Stimulated activated CD4-positive, alpha-beta T cell treated with anti-CD3 and anti-CD28 coated beads, Interleukin-1b, Interleukin-23, amount 100 ng/mL, for 1 hour (primary cell): Measurements from ENCODE around the gene IL17RD.
A peak's percentile ranks its signal among the peaks of the same experiment; 100 is the strongest.

Experiments used
- DNase-seq, 2 donors: peaks; one replicate each; pipeline ENCODE4 v3.0.0-alpha.2; 2020; ENCODE audit warnings: low read depth in 2 of 2

The IL17RD gene

DNA sequence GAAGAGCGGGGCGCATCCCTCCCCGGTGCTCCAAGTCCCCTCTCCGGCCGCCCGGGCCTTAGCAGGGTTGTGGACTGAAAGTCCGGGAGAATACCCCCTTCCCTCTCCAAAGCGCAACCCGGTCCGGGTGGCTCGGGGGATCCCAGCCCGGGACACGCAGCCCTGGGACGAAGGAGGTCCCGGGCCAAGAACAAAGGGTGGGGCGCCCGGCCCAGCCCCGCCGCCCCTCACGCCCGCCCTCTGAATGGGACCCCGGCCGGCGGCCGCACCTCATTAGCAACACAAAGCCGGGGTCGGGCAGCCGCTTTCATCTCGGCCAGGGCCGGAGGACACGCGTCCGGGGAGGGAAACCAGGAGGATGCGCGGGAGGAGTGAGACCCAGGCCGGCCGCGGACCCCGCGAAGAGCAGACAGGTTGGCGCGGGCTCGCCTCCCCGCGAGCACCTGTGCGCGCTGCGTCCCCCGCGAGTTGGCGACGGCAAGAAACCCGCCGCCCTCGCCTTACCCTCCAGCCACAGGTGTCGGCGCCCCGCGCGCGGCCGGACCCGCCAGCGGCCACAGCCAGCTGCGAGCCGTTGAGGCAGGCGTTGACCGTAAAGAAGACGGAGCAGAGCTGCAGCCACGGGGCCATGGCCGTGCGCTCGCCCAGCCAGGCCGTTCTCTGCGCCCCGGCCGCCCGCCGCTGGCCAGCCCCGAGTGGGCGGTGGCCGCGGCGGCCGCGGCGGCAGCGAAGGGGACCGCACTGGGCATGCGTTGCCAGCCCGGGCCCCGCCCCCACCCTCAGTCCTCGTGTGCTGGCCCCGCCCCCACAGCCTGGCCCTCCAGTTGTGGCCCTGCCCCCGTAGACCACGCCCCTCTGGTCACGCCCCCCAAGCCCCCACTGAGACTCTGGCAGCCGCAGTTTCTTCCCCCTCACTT lies at the start of gene IL17RD:
IL17RD (minus strand) TSS at position 697 of the 917 bp plus-strand sequence; CDS start at position 630, 67 bp downstream.
- no peak for DNase-seq

DNA sequence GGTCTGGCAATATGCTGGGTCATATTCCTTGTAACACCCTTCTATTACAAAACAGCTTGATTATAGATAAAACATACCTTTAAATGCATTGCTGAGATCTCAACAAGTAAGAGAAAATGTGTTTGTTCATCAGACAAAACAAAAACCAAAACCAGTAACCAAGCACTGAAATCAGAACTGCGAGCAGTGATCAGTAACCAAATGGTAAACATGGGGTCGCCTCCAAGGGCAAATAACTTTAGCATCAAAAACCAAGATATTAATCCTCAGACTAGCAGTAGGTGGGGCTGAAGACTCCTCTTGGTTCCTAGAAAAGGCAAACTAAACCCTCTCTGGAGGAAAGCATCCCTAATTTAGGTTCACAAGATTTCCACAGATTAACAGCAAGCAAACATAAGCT lies 41.3 kb upstream of the IL17RD start:
- no peak for DNase-seq

- no peak for DNase-seq
These were observed 34.7 kb upstream of the IL17RD start, which contains the start of gene HESX1 for GRCh38 chr3:57199895-57200297. Gene HESX1 (minus strand): TSS chr3:57199978. CDS start chr3:57199918, 60 bp downstream.

- no peak for DNase-seq
These were observed 29.5 kb upstream of the IL17RD start for GRCh38 chr3:57194641-57195040.

- no peak for DNase-seq
These were observed 26.9 kb upstream of the IL17RD start for GRCh38 chr3:57192028-57192427.

DNA sequence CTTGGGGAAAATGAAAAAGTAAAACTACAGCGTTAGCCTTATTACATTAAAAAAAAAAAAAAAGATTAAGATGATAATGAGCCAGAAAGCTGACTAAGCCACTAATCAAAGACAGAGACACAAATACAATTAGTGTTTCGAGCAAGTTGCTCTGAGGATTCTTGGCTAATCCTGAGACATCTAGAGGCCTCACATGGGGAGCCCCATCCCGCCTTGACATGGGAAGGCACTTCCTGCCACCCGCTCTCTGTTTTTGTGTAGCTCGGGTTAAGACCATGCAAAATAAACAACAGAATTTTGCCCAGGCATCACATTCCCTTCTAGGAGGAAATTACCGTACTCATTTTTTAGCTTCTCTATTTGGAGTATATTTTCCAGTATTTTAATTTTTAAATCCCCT lies 19.4 kb upstream of the IL17RD start:
- no peak for DNase-seq

GRCh38 chr3:57179580-57180410 lies 14.6 kb upstream of the IL17RD start:
- DNase-seq = no peak

GRCh38 chr3:57176045-57176444 lies 10.9 kb upstream of the IL17RD start:
- DNase-seq = no peak

DNA sequence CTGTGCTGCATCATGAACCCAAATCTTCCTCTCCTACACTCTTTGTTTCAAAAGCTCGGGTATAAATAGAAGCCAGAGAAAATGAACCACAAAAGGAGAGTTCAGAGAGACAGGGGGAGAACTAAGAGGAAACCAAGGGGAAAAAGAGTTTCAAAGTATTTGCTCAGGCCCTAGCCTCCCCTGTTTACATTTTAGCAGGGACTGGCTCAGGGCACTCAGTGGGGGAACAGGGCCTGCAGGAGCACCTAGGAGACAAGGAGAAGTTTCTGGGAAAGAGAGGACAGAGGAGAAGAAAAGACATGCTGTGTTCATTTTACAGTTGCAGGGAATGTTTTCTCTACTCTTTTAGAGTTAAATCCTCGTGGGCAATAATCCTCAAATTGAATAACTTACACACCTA lies 8.5 kb upstream of the IL17RD start:
- DNase-seq = no peak

DNA sequence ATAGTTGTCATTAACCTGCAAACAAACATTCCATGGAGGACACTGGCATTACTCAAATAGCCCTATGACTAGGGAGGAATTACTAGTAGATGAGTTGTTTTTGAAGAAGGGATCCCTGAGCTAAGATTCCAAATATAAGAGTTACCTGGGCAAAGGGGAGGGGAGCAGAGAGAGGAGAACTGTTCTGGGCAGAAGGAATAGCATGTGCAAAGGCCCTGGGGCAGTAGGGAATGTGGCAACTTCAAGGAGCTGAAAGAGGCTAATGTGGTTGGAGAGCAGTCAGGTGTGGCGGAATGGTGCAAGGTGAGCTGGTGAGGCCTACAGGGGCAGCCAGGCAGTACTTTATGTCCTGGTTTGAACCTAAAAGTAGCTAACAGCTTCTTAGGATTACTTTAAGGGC lies 5.8 kb upstream of the IL17RD start:
- no peak for DNase-seq

DNA sequence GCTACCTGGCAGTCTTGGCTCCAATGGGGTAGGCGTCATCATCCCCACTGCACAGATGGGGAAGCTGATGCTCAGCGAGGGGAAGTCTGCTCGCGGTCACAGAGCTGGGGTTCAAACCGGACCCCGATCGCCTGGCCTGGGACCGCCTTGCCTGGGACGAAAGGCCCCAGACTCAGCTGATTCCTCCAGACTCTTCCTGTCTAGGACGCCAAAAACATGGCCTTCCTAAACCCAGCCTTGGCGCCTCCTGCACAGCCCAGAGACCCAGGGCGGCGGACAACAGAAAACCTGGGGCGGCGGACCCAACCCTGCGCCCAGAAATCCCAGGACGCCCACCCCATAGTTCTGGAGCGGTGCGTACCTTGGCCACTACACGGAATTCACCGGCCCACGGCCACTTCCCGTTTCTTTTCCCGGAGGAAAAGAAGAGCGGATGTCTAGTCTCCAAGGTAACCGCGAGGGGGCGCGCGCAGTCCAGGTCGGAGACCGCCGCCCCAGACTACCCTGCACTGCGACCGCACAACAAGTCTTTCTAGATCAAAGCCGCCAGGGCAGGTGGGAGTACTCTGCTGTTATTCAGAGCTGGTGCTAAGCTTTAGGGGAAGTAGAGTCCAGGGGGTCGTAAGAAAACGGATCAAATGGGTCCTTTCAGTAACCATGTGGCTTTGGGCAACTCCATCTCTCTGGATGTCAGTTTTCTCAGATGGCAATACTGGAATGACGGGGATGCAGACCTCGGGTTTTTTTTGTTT lies 4.9 kb upstream of the IL17RD start:
- DNase-seq = peak; percentile 18 to 32

DNA sequence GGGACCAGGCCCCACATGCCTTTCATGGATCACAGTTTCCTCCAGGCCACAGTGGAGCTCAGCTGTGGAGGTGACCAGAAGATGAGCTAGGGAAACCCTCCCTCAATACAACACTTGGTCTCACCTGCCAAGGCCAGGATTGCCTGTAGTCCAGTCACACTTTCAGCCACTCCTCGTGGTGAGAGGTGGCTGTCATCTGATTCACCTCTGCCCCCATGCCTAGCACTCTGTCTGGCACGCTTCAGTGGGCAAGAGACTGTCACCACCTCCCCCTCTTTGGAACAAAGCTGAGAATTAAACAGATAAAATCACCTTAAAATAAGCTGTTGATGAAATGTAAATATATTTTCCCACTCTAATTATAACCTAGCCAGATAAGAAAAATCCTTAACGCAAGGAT lies 4.0 kb upstream of the IL17RD start:
- DNase-seq = no peak

DNA sequence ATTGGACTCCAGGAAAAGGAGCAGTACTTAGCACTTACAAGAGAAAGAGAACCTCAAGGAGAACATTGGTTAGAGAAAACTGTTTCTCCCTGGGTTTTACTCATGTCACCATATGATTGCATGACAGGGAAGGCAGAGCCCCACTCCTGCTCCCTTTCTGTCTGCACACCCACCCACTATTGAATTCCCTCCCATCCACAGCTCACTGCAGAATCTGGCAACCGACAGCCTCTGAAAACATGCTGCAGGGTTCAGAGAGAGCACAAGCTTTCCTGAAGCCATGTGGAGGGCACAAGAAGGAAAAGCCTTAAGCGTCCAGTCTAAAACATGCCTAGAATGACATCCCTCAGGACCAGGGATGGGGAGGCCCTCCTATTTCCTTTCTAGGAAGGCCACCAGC lies 3.0 kb upstream of the IL17RD start:
- no peak for DNase-seq

- no peak for DNase-seq
These were observed 1.5 kb upstream of the IL17RD start for GRCh38 chr3:57166660-57167059.

DNA sequence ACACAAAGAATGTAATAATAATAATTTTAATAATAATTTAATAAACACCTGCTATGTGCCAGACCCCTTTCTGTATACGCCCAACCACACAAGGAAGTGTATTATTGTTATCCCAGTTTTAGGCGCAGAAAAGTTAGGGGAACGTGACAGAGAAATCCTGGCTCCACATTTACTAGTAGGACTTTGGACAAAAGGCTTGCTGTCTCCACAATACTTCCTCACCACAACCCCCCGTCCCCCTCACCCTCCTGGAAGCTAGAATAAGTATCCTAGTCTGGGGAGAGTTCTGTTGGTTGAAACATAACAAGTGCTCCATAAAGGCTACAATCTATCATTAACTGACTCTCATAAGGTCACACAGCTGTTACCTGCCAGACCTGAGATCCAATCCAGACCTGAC lies 488 bp upstream of the IL17RD start:
- no peak for DNase-seq

GRCh38 chr3:57164217-57164656 lies 916 bp downstream of the IL17RD start:
- no peak for DNase-seq

DNA sequence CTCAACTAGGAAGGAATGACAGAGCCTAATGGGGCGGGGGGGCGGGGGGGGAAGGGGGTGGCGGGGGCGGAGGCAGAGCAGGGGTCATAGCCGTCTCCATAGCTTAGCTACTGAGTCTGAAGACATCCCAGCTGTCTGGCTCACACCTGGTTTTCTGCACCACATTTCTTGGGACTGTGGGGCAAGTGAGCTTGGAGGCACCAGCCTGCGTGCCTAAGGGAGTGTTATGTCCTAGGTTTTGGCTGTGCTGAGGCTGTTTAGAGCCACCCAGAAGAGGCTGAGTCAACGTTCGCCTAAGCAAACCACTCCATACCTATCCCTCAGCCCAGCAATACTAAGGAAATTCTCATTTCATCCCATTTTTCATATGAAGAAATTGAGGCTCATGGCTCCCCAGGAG lies 1.4 kb downstream of the IL17RD start:
- no peak for DNase-seq

GRCh38 chr3:57161915-57162314 lies 3.2 kb downstream of the IL17RD start:
- DNase-seq = no peak

DNA sequence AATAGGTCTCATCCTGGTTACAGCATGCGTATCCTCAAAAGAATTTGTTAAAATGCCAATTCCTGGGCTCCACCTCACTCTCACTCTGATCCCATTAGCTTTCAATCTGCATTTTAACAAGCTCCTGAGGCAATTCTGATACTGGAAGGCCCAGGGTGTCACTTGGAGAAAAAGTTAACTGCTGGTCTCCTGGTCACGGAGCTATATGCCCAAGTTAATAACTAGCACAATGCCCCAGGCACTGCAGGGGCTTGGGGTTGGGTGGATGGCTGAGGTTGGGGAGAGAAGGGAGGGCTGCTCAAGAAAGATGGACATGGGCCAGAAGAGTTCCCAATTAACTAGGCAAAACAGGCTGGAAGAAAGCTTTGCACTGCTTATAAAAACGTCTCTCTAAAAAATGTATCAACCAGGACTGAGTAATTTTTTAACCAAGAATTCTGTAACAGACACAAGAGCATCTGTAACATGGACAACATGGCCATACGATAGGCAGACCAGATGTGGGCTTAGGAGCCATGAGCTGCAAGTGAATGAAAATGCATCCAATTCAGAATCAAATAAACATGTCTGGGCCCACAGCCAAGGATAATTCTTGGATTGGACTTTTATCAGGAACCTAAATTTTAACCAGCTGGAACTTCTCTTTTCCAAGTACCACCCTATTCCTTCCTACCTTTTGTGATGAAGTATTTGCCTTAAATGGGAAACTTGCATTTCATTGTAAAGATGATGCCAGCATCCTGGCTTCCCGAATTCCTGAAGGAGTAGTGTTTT lies 4.2 kb downstream of the IL17RD start:
- no peak for DNase-seq

GRCh38 chr3:57160076-57160764 lies 4.9 kb downstream of the IL17RD start:
- no peak for DNase-seq
